Endothelial cell of umbilical vein (primary cell): Measurements from ENCODE around the gene RAPH1. TPM values are rescaled to one million over a fixed set of nuclear protein-coding genes. Genes with fewer than 3 reads are reported as not detected.
A peak's percentile ranks its signal among the peaks of the same experiment; 100 is the strongest.

Experiments used
- BruUV-seq: library from RNA; stranded (reverse); fragments of 400-500 nt; replicated peaks from 2 replicates; lab custom pipeline; 2021; lab: Mats Ljungman, UMichigan
- CTCF ChIA-PET: fragments of 300-600, 350-600 bp; sonication (Branson Sonifier 250); formaldehyde crosslinking; loops from one replicate; lab custom pipeline; 2021; ENCODE audit warnings: antibody characterized with exemption, inconsistent platforms; lab: Charles Lee
- POLR2A ChIA-PET: fragments of 300-600, 350-600 bp; sonication (Branson Sonifier 250); formaldehyde crosslinking; loops from one replicate; lab custom pipeline; 2021; ENCODE audit warnings: antibody characterized with exemption, inconsistent platforms; lab: Charles Lee
- DNase-seq: peaks from one replicate; pipeline ENCODE4 v3.0.0-alpha.2; 2011; ENCODE audit warnings: low read depth, low spot score
- FAIRE-seq: peaks from 2 replicates; lab custom pipeline; 2011; peaks lifted over from hg19 to GRCh38; lab: Jason Lieb, UNC
- H2AFZ ChIP-seq: 2 replicates; pipeline ENCODE4 v1.6.0; 2012; ENCODE audit warnings: low read depth, low read length, control low read depth, inconsistent platforms
- H3K27ac ChIP-seq: 2 replicates; pipeline ENCODE4 v1.5.1; 2011; ENCODE audit warnings: low read depth, mild to moderate bottlenecking, control low read depth, low read length, moderate library complexity; ENCODE audit not compliant: insufficient read depth
- H3K27me3 ChIP-seq, 2 experiments: 2 replicates each; pipeline versions ENCODE4 v1.6.0 to v1.6.1; 2011; ENCODE audit warnings: low read length in 2 of 2, mixed read lengths in 1 of 2; ENCODE audit not compliant: control insufficient read depth in 2 of 2, insufficient read depth in 2 of 2
- H3K36me3 ChIP-seq, 2 experiments: 2 replicates in 1 of 2; 3 replicates in 1 of 2; pipeline ENCODE4 v1.5.1; 2011; ENCODE audit warnings: low read length in 2 of 2, mild to moderate bottlenecking in 1 of 2, moderate library complexity in 1 of 2; ENCODE audit not compliant: control insufficient read depth in 2 of 2, insufficient read depth in 2 of 2; ENCODE audit errors: extremely low read depth in 1 of 2
- H3K4me1 ChIP-seq: 3 replicates; pipeline ENCODE4 v1.5.1; 2011; ENCODE audit warnings: mild to moderate bottlenecking, low read length; ENCODE audit not compliant: control insufficient read depth, insufficient read depth; ENCODE audit errors: extremely low read depth
- H3K4me2 ChIP-seq: 2 replicates; pipeline ENCODE4 v1.6.1; 2011; ENCODE audit warnings: low read length, control low read depth, mixed read lengths; ENCODE audit not compliant: insufficient read depth
- H3K4me3 ChIP-seq, 3 experiments: fragments of 200-600 bp in 1 of 3; sonication (generic), shearing (Covaris generic) in 1 of 3; replicated peaks in 1 of 3; 2 replicates each; pipeline ENCODE4 v1.5.1; 2011 to 2016; ENCODE audit warnings: control low read depth in 3 of 3, low read length in 3 of 3, mild to moderate bottlenecking in 2 of 3, inconsistent platforms in 1 of 3, low read depth in 1 of 3, moderate library complexity in 1 of 3; ENCODE audit not compliant: insufficient read depth in 1 of 3
- H3K79me2 ChIP-seq: 2 replicates; pipeline ENCODE4 v1.6.0; 2012; ENCODE audit warnings: low read length, inconsistent platforms; ENCODE audit not compliant: control insufficient read depth, insufficient read depth
- H3K9ac ChIP-seq: replicated peaks from 2 replicates; pipeline ENCODE3; 2011; ENCODE audit warnings: low read length, control low read depth; ENCODE audit not compliant: insufficient read depth; ENCODE audit errors: extremely low read depth
- H3K9me1 ChIP-seq: replicated peaks from 3 replicates; pipeline ENCODE4 v1.6.0; 2011; ENCODE audit warnings: mild to moderate bottlenecking, low read length; ENCODE audit not compliant: control insufficient read depth, insufficient read depth; ENCODE audit errors: extremely low read depth
- H3K9me3 ChIP-seq: replicated peaks from 2 replicates; pipeline ENCODE4 v1.5.1; 2012; ENCODE audit warnings: low read length, inconsistent platforms; ENCODE audit not compliant: control insufficient read depth, insufficient read depth
- H4K20me1 ChIP-seq: replicated peaks from 2 replicates; pipeline ENCODE3; 2011; ENCODE audit warnings: mild to moderate bottlenecking, low read length; ENCODE audit not compliant: control insufficient read depth, insufficient read depth; ENCODE audit errors: extremely low read depth
- EZH2 ChIP-seq: IDR thresholded peaks from 2 replicates; pipeline ENCODE4 v1.6.1; 2012; ENCODE audit warnings: borderline replicate concordance, low read depth, mild to moderate bottlenecking, moderate library complexity, low read length, inconsistent platforms; ENCODE audit not compliant: severe bottlenecking
- FOS ChIP-seq: IDR thresholded peaks from 2 replicates; pipeline ENCODE4 v1.6.1; 2011; ENCODE audit warnings: mild to moderate bottlenecking, low read length, moderate library complexity, borderline replicate concordance; ENCODE audit not compliant: insufficient read depth
- GATA2 ChIP-seq: IDR thresholded peaks from 2 replicates; pipeline ENCODE4 v1.7.0; 2011; ENCODE audit warnings: low read depth, mild to moderate bottlenecking, moderate library complexity, mixed read lengths, low read length; ENCODE audit not compliant: insufficient read length, insufficient read depth
- JUN ChIP-seq: IDR thresholded peaks from 2 replicates; pipeline ENCODE4 v1.6.1; 2011; ENCODE audit warnings: borderline replicate concordance, low read depth; ENCODE audit not compliant: insufficient read length, insufficient read depth
- MAX ChIP-seq: IDR thresholded peaks from 2 replicates; pipeline ENCODE4 v1.6.1; 2011; ENCODE audit not compliant: insufficient read depth, insufficient read length
- MYC ChIP-seq: IDR thresholded peaks from one replicate; pipeline ENCODE4 v1.6.1; 2011; ENCODE audit warnings: mild to moderate bottlenecking, low read depth, low read length
- POLR2A ChIP-seq: IDR thresholded peaks from 2 replicates; pipeline ENCODE4 v1.6.1; 2012; ENCODE audit warnings: low read depth, mild to moderate bottlenecking, control low read depth, low read length
- POLR2AphosphoS5 ChIP-seq: IDR thresholded peaks from 2 replicates; pipeline ENCODE4 v1.6.1; 2012; ENCODE audit warnings: low read depth, mild to moderate bottlenecking, control low read depth, low read length, moderate library complexity; ENCODE audit not compliant: insufficient read depth
- dilution Hi-C: fragments of 300-500 bp; cut with MboI; formaldehyde crosslinking; loops from one replicate; pipeline ENCODE4 v1.15.0; 2019; ENCODE audit warnings: low sequenced_read_pairs; ENCODE audit not compliant: extremely low pct_ligation_motif_present
- intact Hi-C: fragments of 100-400 bp; cut with micrococcal nuclease; formaldehyde crosslinking; loops from one replicate; pipeline ENCODE4 v1.10.0; 2022
- polyA plus RNA-seq, 4 experiments: library from polyadenylated mRNA; depleted of rRNA in 3 of 4; stranded (reverse) in 3 of 4; unstranded in 1 of 4; fragments of >200 nt; gene quantifications; 2 replicates each; pipeline versions ENCODE4 v1.2.1 to v1.2.3, GENCODE V29; 2011 to 2012; ENCODE audit warnings: missing spikeins in 1 of 4
- total RNA-seq: library from RNA; stranded (reverse); gene quantifications from 2 replicates; pipeline ENCODE4 v1.2.3, GENCODE V29; 2021
- TF ChIP-seq, protein P1 (sequence below), 2 donors: IDR thresholded peaks; 1 replicate in 1 of 2; 2 replicates in 1 of 2; pipeline ENCODE4 v1.5.1; 2011; ENCODE audit warnings: low read length in 2 of 2, mild to moderate bottlenecking in 2 of 2, moderate library complexity in 2 of 2, control low read depth in 1 of 2, inconsistent platforms in 1 of 2, low read depth in 1 of 2; ENCODE audit not compliant: insufficient read depth in 1 of 2; ENCODE audit errors: extremely low read depth in 1 of 2

Gene RAPH1
- total and polyA plus RNA-seq, 2 donors (not counting 3 experiments of a cell fraction or from before 2014, with no cell fraction given), result 5.1 to 59.5 TPM

- Histone ChIP-seq H3K4me1 (peaks cover 28% of the 10 kb centered on the region), H3K4me2 (no peak overlapping the region), H3K27ac (no peak overlapping the region), H4K20me1 (no peaks in the 10 kb centered on the region), H2AFZ (no peak overlapping the region), H3K4me3 (no peak overlapping the region), H3K9me3 (no peaks in the 10 kb centered on the region), H3K9me1 (no peaks in the 10 kb centered on the region), H3K9ac (no peak overlapping the region), H3K36me3 (peaks cover 5 to 12% of the 10 kb centered on the region in 2 experiments), H3K27me3 (no peaks in the 10 kb centered on the region), H3K79me2 (peaks cover 26% of the 10 kb centered on the region)
- ChIA-PET POLR2A (no interaction called here), CTCF (interaction anchor here (0.9 to 1.2 kb wide), 4 partner anchors 8 to 374 kb away, joined by 3 to 10 read pairs (median 4); no protein-coding TSS in a partner anchor)
- intact Hi-C loops, result no loop called here
- dilution Hi-C loops, result no loop called here
- peak; percentile 54 for DNase-seq
- TF ChIP-seq POLR2A, result no peak
- TF ChIP-seq EZH2, result no peak
- no peak for TF ChIP-seq MYC
- TF ChIP-seq FOS, result no peak
- TF ChIP-seq MAX, result no peak
- no peak for TF ChIP-seq JUN
- no peak for TF ChIP-seq POLR2AphosphoS5
- TF ChIP-seq GATA2, result no peak
- TF ChIP-seq, protein P1, sequence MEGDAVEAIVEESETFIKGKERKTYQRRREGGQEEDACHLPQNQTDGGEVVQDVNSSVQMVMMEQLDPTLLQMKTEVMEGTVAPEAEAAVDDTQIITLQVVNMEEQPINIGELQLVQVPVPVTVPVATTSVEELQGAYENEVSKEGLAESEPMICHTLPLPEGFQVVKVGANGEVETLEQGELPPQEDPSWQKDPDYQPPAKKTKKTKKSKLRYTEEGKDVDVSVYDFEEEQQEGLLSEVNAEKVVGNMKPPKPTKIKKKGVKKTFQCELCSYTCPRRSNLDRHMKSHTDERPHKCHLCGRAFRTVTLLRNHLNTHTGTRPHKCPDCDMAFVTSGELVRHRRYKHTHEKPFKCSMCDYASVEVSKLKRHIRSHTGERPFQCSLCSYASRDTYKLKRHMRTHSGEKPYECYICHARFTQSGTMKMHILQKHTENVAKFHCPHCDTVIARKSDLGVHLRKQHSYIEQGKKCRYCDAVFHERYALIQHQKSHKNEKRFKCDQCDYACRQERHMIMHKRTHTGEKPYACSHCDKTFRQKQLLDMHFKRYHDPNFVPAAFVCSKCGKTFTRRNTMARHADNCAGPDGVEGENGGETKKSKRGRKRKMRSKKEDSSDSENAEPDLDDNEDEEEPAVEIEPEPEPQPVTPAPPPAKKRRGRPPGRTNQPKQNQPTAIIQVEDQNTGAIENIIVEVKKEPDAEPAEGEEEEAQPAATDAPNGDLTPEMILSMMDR (IDR thresholded peaks at IDR 0.05; ENCODE audit: extremely low read depth in 1 of 2, insufficient read depth in 1 of 2, low read depth in 1 of 2, low read length in 2 of 2), result no peak
- no TSS peak for BruUV-seq
- peak; percentile 80 for FAIRE-seq
Observed at GRCh38 chr2:203441463-203441862, 93.6 kb downstream of the RAPH1 start.
